IMR-90 (cell line): ENCODE measurements around the gene CD163L1. TPM values are rescaled to one million over a fixed set of nuclear protein-coding genes. Genes with fewer than 3 reads are reported as not detected.

ENCODE experiments used
- ATAC-seq: fragments of 200-7000 bp; cut with Tn5 transposase; 2 replicates; pipeline ENCODE4 v1.9.1; 2020; ENCODE audit warnings: low read depth, mild to moderate bottlenecking, moderate library complexity
- BruUV-seq: library from RNA; stranded (reverse); fragments of 400-500 nt; replicated peaks from 2 replicates; lab custom pipeline; 2021; lab: Mats Ljungman, UMichigan
- CTCF ChIA-PET: fragments of 300-600 bp; formaldehyde crosslinking; extraction: SDS; loops from one replicate; lab custom pipeline; 2021; ENCODE audit warnings: antibody characterized with exemption; lab: Yijun Ruan, JAX
- POLR2A ChIA-PET: fragments of 300-600 bp; sonication (Branson Sonifier 250); formaldehyde crosslinking; loops from one replicate; lab custom pipeline; 2022; ENCODE audit warnings: antibody characterized with exemption; ENCODE audit not compliant: unreplicated experiment; lab: Charles Lee
- DNase-seq: peaks from one replicate; pipeline ENCODE4 v3.0.0; 2013
- H2AFZ ChIP-seq: replicated peaks from 2 replicates; pipeline ENCODE3; 2013; ENCODE audit warnings: low read length, mild to moderate bottlenecking; ENCODE audit not compliant: poor library complexity
- H2AK5ac ChIP-seq: 2 replicates; pipeline ENCODE4 v1.6.1; 2013; ENCODE audit warnings: low read depth, low read length, inconsistent platforms
- H2AK9ac ChIP-seq: replicated peaks from 2 replicates; pipeline ENCODE3; 2013; ENCODE audit warnings: mild to moderate bottlenecking, low read depth, low read length, moderate library complexity; ENCODE audit not compliant: poor library complexity
- H2BK120ac ChIP-seq: 2 replicates; pipeline ENCODE4 v1.6.1; 2013; ENCODE audit warnings: low read depth, low read length, inconsistent platforms
- H2BK15ac ChIP-seq: 3 replicates; pipeline ENCODE4 v1.6.1; 2013; ENCODE audit warnings: low read depth, low read length, inconsistent platforms
- H2BK20ac ChIP-seq: 2 replicates; pipeline ENCODE4 v1.6.1; 2013; ENCODE audit warnings: low read depth, mild to moderate bottlenecking, inconsistent platforms, low read length, moderate library complexity
- H2BK5ac ChIP-seq: 2 replicates; pipeline ENCODE4 v1.6.1; 2013; ENCODE audit warnings: mild to moderate bottlenecking, low read depth, low read length, inconsistent platforms; ENCODE audit not compliant: poor library complexity, severe bottlenecking
- H3K14ac ChIP-seq: replicated peaks from 2 replicates; pipeline ENCODE4 v1.6.1; 2013; ENCODE audit warnings: low read depth, low read length, inconsistent platforms
- H3K18ac ChIP-seq: 2 replicates; pipeline ENCODE4 v1.6.1; 2013; ENCODE audit warnings: low read depth, low read length, control low read depth
- H3K23ac ChIP-seq: 2 replicates; pipeline ENCODE4 v1.6.1; 2013; ENCODE audit warnings: low read depth, low read length, inconsistent platforms
- H3K27ac ChIP-seq: 2 replicates; pipeline ENCODE4 v1.5.1; 2013; ENCODE audit warnings: mild to moderate bottlenecking, control low read depth, low read length; ENCODE audit not compliant: insufficient read depth
- H3K27me3 ChIP-seq: 2 replicates; pipeline ENCODE4 v1.6.1; 2013; ENCODE audit warnings: low read length; ENCODE audit not compliant: control insufficient read depth, insufficient read depth
- H3K36me3 ChIP-seq: 2 replicates; pipeline ENCODE4 v1.6.1; 2013; ENCODE audit warnings: low read length, mixed read lengths; ENCODE audit not compliant: control insufficient read depth, insufficient read depth
- H3K4ac ChIP-seq: 2 replicates; pipeline ENCODE4 v1.6.1; 2013; ENCODE audit warnings: low read depth, low read length, inconsistent platforms
- H3K4me1 ChIP-seq: 2 replicates; pipeline ENCODE4 v1.6.1; 2013; ENCODE audit warnings: low read length, mixed read lengths; ENCODE audit not compliant: control insufficient read depth, insufficient read depth
- H3K4me2 ChIP-seq: 2 replicates; pipeline ENCODE4 v1.6.1; 2013; ENCODE audit warnings: low read depth, mild to moderate bottlenecking, control low read depth, low read length, moderate library complexity
- H3K4me3 ChIP-seq: 2 replicates; pipeline ENCODE4 v1.5.1; 2013; ENCODE audit warnings: low read depth, mild to moderate bottlenecking, control low read depth, low read length, moderate library complexity; ENCODE audit not compliant: insufficient read depth
- H3K56ac ChIP-seq: 2 replicates; pipeline ENCODE4 v1.6.1; 2013; ENCODE audit warnings: low read length, inconsistent platforms; ENCODE audit not compliant: insufficient read depth; ENCODE audit errors: extremely low read depth
- H3K79me1 ChIP-seq, 2 experiments: 2 replicates each; pipeline ENCODE4 v1.6.1; 2013; ENCODE audit warnings: low read length in 2 of 2, inconsistent platforms in 1 of 2, low read depth in 1 of 2
- H3K9ac ChIP-seq: 2 replicates; pipeline ENCODE4 v1.6.1; 2013; ENCODE audit warnings: low read depth, low read length, control low read depth
- H3K9me1 ChIP-seq: 2 replicates; pipeline ENCODE4 v1.6.1; 2013; ENCODE audit warnings: low read length, inconsistent platforms; ENCODE audit not compliant: insufficient read depth
- H3K9me3 ChIP-seq: 2 replicates; pipeline ENCODE4 v1.6.1; 2013; ENCODE audit warnings: low read length; ENCODE audit not compliant: control insufficient read depth, insufficient read depth
- H4K20me1 ChIP-seq: 2 replicates; pipeline ENCODE4 v1.6.1; 2013; ENCODE audit warnings: low read length, inconsistent platforms; ENCODE audit not compliant: insufficient read depth
- H4K5ac ChIP-seq: 2 replicates; pipeline ENCODE4 v1.6.1; 2013; ENCODE audit warnings: mild to moderate bottlenecking, low read depth, low read length, control low read depth
- H4K8ac ChIP-seq, 2 experiments: 2 replicates each; pipeline ENCODE4 v1.6.1; 2013; ENCODE audit warnings: low read depth in 2 of 2, low read length in 2 of 2, control low read depth in 1 of 2, inconsistent platforms in 1 of 2
- H4K91ac ChIP-seq: 2 replicates; pipeline ENCODE4 v1.6.1; 2013; ENCODE audit warnings: low read depth, low read length, inconsistent platforms; ENCODE audit not compliant: insufficient read depth
- BHLHE40 ChIP-seq: fragments of 150-350 bp; IDR thresholded peaks from 2 replicates; pipeline ENCODE4 v1.6.1; 2016; ENCODE audit warnings: mild to moderate bottlenecking, low read depth, low read length
- CHD1 ChIP-seq: IDR thresholded peaks from 2 replicates; pipeline ENCODE4 v1.6.1; 2012; ENCODE audit warnings: low read depth, low read length, improper control_type of control experiment
- MAZ ChIP-seq: IDR thresholded peaks from 2 replicates; pipeline ENCODE4 v1.6.1; 2012; ENCODE audit warnings: low read depth, mild to moderate bottlenecking, low read length, improper control_type of control experiment, moderate library complexity, borderline replicate concordance
- MXI1 ChIP-seq: IDR thresholded peaks from 2 replicates; pipeline ENCODE4 v1.6.1; 2012; ENCODE audit warnings: low read depth, mild to moderate bottlenecking, low read length, moderate library complexity, borderline replicate concordance
- RAD21 ChIP-seq: IDR thresholded peaks from 2 replicates; pipeline ENCODE4 v1.6.1; 2012; ENCODE audit warnings: low read length, improper control_type of control experiment
- SMC3 ChIP-seq: fragments of 150-350 bp; IDR thresholded peaks from 2 replicates; pipeline ENCODE4 v1.6.1; 2016; ENCODE audit warnings: low read depth, mild to moderate bottlenecking, antibody characterized with exemption, low read length, moderate library complexity
- WGBS, 2 experiments: methylation state at CpG; one replicate each; pipeline versions ENCODE4 v1.1.5 to v1.1.7; 2013; ENCODE audit warnings: missing lambda C conversion rate in 2 of 2; ENCODE audit not compliant: insufficient read length in 1 of 2; ENCODE audit errors: extremely low coverage in 2 of 2; 5-methylcytosine and 5-hydroxymethylcytosine counted together
- dilution Hi-C: fragments of 300-500 bp; cut with HindIII; formaldehyde crosslinking; loops from one replicate; pipeline ENCODE4 v1.14.3; 2018; ENCODE audit warnings: low sequenced_read_pairs; ENCODE audit not compliant: unreplicated experiment
- in situ Hi-C: fragments of 300-500 bp; cut with MboI; formaldehyde crosslinking; loops from 3 replicates; pipeline ENCODE4 v1.14.3; 2019; ENCODE audit warnings: low sequenced_read_pairs, inconsistent platforms, mixed read lengths
- intact Hi-C: fragments of 100-400 bp; cut with micrococcal nuclease; formaldehyde crosslinking; loops from 2 replicates; pipeline ENCODE4 v1.10.0; 2022
- polyA plus RNA-seq, 3 experiments: library from polyadenylated mRNA; depleted of rRNA; stranded (reverse); fragments of >200 nt; gene quantifications; 2 replicates each; pipeline ENCODE4 v1.2.3, GENCODE V29; 2012; ENCODE audit warnings: low replicate concordance in 1 of 3
- total RNA-seq: library from RNA; depleted of rRNA; stranded (reverse); fragments of >200 nt; gene quantifications from 2 replicates; pipeline ENCODE4 v1.2.3, GENCODE V29; 2012
- TF ChIP-seq, protein P1 (sequence below): fragments of 150-350 bp; IDR thresholded peaks from 2 replicates; pipeline ENCODE4 v1.6.1; 2016; ENCODE audit warnings: low read depth, mild to moderate bottlenecking, low read length, moderate library complexity, borderline replicate concordance

Gene CD163L1
- total and polyA plus RNA-seq, 2 of the 4 experiments (the other 2 are of a cell fraction), result 0.50 to 1.6 TPM

- Histone ChIP-seq H2BK120ac (no peak overlapping the region), H4K20me1 (no peaks in the 10 kb centered on the region), H3K79me1 (no peaks in the 10 kb centered on the region), H2AK5ac (no peak overlapping the region), H3K23ac (no peak overlapping the region), H3K4me2 (no peak overlapping the region), H3K4me3 (no peak overlapping the region), H2BK20ac (no peak overlapping the region), H3K9me3 (no peaks in the 10 kb centered on the region), H3K27ac (no peak overlapping the region), H3K9ac (no peak overlapping the region), H2AK9ac (no peak overlapping the region), H3K4ac (no peak overlapping the region), H3K9me1 (no peaks in the 10 kb centered on the region), H3K36me3 (no peaks in the 10 kb centered on the region), H3K4me1 (no peaks in the 10 kb centered on the region), H4K8ac (no peak overlapping the region), H3K14ac (no peak overlapping the region), H2BK15ac (no peak overlapping the region), H2BK5ac (no peak overlapping the region), H4K5ac (no peak overlapping the region), H3K56ac (no peak overlapping the region), H3K27me3 (no peaks in the 10 kb centered on the region), H4K91ac (no peak overlapping the region), H2AFZ (no peak overlapping the region), H3K18ac (no peak overlapping the region)
- BruUV-seq, result no TSS peak
- intact Hi-C loops (no loop called here), dilution Hi-C loops (no loop called here), in situ Hi-C loops (no loop called here)
- no CpG with 5 or more reads among the region's 5 CpGs for WGBS, 2 experiments
- ATAC-seq (no peak), DNase-seq (no peak)
- CTCF ChIA-PET, result no interaction called here
- POLR2A ChIA-PET, result no interaction called here
- TF ChIP-seq, protein P1, sequence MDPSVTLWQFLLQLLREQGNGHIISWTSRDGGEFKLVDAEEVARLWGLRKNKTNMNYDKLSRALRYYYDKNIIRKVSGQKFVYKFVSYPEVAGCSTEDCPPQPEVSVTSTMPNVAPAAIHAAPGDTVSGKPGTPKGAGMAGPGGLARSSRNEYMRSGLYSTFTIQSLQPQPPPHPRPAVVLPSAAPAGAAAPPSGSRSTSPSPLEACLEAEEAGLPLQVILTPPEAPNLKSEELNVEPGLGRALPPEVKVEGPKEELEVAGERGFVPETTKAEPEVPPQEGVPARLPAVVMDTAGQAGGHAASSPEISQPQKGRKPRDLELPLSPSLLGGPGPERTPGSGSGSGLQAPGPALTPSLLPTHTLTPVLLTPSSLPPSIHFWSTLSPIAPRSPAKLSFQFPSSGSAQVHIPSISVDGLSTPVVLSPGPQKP, result no peak
- TF ChIP-seq MXI1 (no peak), CHD1 (no peak), MAZ (no peak), RAD21 (no peak), SMC3 (no peak), BHLHE40 (no peak)
Observed at GRCh38 chr12:7324176-7324575, 119.8 kb downstream of the CD163L1 start.
